GM04504 (cell line): ENCODE data around the gene GABPB2.
"Not testable (repeated sequence)": the region's sequence is repeated elsewhere in the genome, so short reads cannot be mapped to it uniquely, and the experiment has no call there.

ENCODE experiments used
- DNase-seq: peaks from one replicate; pipeline ENCODE4 v3.0.0-alpha.2; 2012; ENCODE audit warnings: low read depth

GABPB2 gene

GRCh38 chr1:151060007-151060656, 10.4 kb upstream of the GABPB2 start, which contains the start of gene MLLT11:
Gene MLLT11, plus strand, starts transcription at chr1:151060397. Its CDS starts 6,828 bp downstream, at chr1:151067225.
- DNase-seq: peak; percentile 29

GRCh38 chr1:151060657-151061421, 9.7 kb upstream of the GABPB2 start:
- no peak for DNase-seq

- DNase-seq: no peak
Measured at GRCh38 chr1:151061704-151062103, 8.9 kb upstream of the GABPB2 start.

- peak; percentile 71 for DNase-seq
Measured at GRCh38 chr1:151062741-151063371, 7.7 kb upstream of the GABPB2 start.

GRCh38 chr1:151065089-151065645, 5.4 kb upstream of the GABPB2 start:
- DNase-seq: no peak

- no peak for DNase-seq
Measured at GRCh38 chr1:151067185-151067584, 3.4 kb upstream of the GABPB2 start.

- no peak for DNase-seq
Measured at GRCh38 chr1:151069103-151069486, 1.5 kb upstream of the GABPB2 start.

GRCh38 chr1:151072224-151072623, 1.7 kb downstream of the GABPB2 start:
- DNase-seq: no peak

GRCh38 chr1:151085953-151086559, 15.5 kb downstream of the GABPB2 start:
- DNase-seq: no peak

- DNase-seq: not testable (repeated sequence)
Measured at GRCh38 chr1:151097426-151097825, 26.9 kb downstream of the GABPB2 start.

- DNase-seq: no peak
Measured at GRCh38 chr1:151098126-151098525, 27.6 kb downstream of the GABPB2 start.

GRCh38 chr1:151104630-151105029, 34.1 kb downstream of the GABPB2 start:
- DNase-seq: no peak

GRCh38 chr1:151106894-151107293, 36.3 kb downstream of the GABPB2 start:
- no peak for DNase-seq

GRCh38 chr1:151108331-151108730, 37.8 kb downstream of the GABPB2 start:
- DNase-seq: no peak

GRCh38 chr1:151113877-151114276, 43.3 kb downstream of the GABPB2 start:
- no peak for DNase-seq

GRCh38 chr1:151124763-151125403, 54.3 kb downstream of the GABPB2 start:
- DNase-seq: no peak

GRCh38 chr1:151128800-151129199, 58.2 kb downstream of the GABPB2 start:
- DNase-seq: no peak

GRCh38 chr1:151130987-151131586, 60.5 kb downstream of the GABPB2 start:
- peak; percentile 66 for DNase-seq

- DNase-seq: no peak
Measured at GRCh38 chr1:151131701-151132334, 61.3 kb downstream of the GABPB2 start.

- DNase-seq: no peak
Measured at GRCh38 chr1:151132335-151133017, 61.9 kb downstream of the GABPB2 start.
